ENCODE measurements around the gene DAPP1. TPM values are rescaled to one million over a fixed set of nuclear protein-coding genes. Genes with fewer than 3 reads are reported as not detected.

DAPP1 gene
- total RNA-seq, 1 donor from 2014 or later, result not detected

DNA sequence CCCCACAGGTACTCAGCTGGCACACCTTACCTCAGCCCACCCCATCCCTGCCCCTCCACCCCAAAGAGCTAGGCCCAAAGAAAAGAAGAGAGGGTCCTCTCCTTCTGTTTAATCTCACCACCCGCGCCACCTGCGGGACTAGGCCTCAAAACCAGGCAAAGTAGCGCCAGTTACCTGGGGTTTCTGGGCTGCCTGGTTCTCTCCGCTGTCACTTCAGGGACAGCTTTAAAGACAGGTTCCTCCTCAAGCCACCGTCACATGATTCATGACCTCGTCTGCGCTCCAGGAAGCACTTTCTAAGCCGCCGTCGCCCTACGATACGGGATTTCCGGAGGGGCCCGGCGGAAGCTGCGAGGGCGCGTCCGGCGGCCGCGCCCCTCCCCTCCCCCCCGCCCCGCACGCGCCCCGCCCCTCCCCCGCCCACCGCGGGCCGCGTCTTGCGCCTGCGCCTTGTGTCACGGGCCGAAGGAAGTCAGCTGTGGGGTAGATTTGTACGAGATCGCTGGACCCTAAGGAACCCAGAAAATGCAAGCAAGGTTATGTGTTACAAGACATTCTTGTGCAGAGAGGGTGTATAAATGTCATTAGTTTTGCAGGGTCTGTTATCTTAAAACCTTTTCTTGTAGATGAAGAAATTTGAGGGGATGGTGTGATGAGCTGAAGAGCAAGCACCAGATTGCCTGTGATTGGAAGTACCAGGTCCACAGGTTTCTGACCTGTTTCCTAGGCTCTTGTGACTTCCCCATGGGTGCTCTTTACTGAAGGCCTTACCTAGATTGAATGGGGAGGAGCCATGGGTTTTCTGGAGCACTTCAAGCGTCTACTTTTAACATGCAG is 77.8 kb downstream of the DAPP1 start, which contains the start of gene LAMTOR3:
LAMTOR3 (minus strand) TSS at position 267 of the 837 bp plus-strand sequence. CDS start 464 bp downstream, outside the sequence.
- Histone ChIP-seq H2AFZ (replicated peaks) (peak within 1 kb of the TSS; percentile 64), H3K79me2 (ENCODE audit: low read depth) (peaks cover 30% of the 10 kb centered on the region), H3F3A (ENCODE audit: low read depth) (peaks cover 15% of the 10 kb centered on the region), H3K27ac (peak within 1 kb of the TSS; percentile 5), H3K27me3 (no peaks in the 10 kb centered on the region), H3K36me3 (peaks cover 5% of the 10 kb centered on the region), H3K9me3 (ENCODE audit: low read depth) (no peaks in the 10 kb centered on the region), H3K9ac (peak within 1 kb of the TSS; percentile 88), H3K4me1 (peaks cover 5% of the 10 kb centered on the region), H4K20me1 (ENCODE audit: low read depth) (no peaks in the 10 kb centered on the region), H3K4me2 (peak within 1 kb of the TSS; percentile 98), H3K4me3 (peak within 1 kb of the TSS; percentile 97)
- TF ChIP-seq EZH2 (IDR thresholded peaks at IDR 0.05), result no peak
- TF ChIP-seq, protein P1, sequence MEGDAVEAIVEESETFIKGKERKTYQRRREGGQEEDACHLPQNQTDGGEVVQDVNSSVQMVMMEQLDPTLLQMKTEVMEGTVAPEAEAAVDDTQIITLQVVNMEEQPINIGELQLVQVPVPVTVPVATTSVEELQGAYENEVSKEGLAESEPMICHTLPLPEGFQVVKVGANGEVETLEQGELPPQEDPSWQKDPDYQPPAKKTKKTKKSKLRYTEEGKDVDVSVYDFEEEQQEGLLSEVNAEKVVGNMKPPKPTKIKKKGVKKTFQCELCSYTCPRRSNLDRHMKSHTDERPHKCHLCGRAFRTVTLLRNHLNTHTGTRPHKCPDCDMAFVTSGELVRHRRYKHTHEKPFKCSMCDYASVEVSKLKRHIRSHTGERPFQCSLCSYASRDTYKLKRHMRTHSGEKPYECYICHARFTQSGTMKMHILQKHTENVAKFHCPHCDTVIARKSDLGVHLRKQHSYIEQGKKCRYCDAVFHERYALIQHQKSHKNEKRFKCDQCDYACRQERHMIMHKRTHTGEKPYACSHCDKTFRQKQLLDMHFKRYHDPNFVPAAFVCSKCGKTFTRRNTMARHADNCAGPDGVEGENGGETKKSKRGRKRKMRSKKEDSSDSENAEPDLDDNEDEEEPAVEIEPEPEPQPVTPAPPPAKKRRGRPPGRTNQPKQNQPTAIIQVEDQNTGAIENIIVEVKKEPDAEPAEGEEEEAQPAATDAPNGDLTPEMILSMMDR (IDR thresholded peaks at IDR 0.05), result no peak
- no peak for TF ChIP-seq EZH2phosphoT487 (IDR thresholded peaks at IDR 0.05)
- H3K27me3 Mint-ChIP-seq (ENCODE audit: insufficient read depth, low read depth), result peaks cover 3% of the 10 kb centered on the region
- H3K4me1 Mint-ChIP-seq, result peaks cover 14% of the 10 kb centered on the region
- peak; percentile 92 for DNase-seq (ENCODE audit: low spot score)
- H3K9me3 Mint-ChIP-seq, result no peaks in the 10 kb centered on the region
- peak within 1 kb of the TSS; percentile 98 for H3K4me3 Mint-ChIP-seq
- no peaks in the 10 kb centered on the region for H3K36me3 Mint-ChIP-seq
- peak within 1 kb of the TSS; percentile 95 for H3K27ac Mint-ChIP-seq

DNA sequence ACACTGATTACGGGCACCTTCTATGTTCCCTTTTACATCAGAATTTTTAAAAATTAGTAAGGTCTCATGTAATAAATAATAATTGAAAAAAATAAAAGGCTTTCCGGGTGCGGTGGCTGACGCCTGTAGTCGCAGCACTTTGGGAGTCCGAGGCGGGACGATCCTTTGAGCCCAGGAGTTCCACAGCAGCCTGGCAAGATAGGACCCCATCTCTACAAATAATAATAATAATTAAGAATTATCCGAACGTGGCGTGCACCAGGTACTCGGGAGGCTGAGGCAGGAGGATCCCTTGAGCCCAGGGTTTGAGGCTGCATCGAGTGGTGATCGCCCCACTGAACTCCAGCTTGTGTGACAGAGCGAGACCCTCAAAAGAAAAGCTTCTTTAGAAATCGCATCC is 78.4 kb downstream of the DAPP1 start:
- Mint-ChIP-seq H3K9me3 (no peaks in the 10 kb centered on the region), H3K36me3 (no peaks in the 10 kb centered on the region), H3K27me3 (ENCODE audit: insufficient read depth, low read depth) (peaks cover 3% of the 10 kb centered on the region), H3K4me1 (peaks cover 14% of the 10 kb centered on the region), H3K4me3 (peak overlapping the region; percentile 98), H3K27ac (peak overlapping the region; percentile 78)
- Histone ChIP-seq H3K27ac (peak overlapping the region; percentile 5), H3K9me3 (ENCODE audit: low read depth) (no peaks in the 10 kb centered on the region), H3K4me2 (peak overlapping the region; percentile 98), H3K9ac (peak overlapping the region; percentile 8), H4K20me1 (ENCODE audit: low read depth) (no peaks in the 10 kb centered on the region), H3K4me1 (peaks cover 5% of the 10 kb centered on the region), H3K4me3 (peak overlapping the region; percentile 97), H3K79me2 (ENCODE audit: low read depth) (peaks cover 30% of the 10 kb centered on the region), H3F3A (ENCODE audit: low read depth) (peaks cover 15% of the 10 kb centered on the region), H3K27me3 (no peaks in the 10 kb centered on the region), H3K36me3 (peaks cover 5% of the 10 kb centered on the region), H2AFZ (replicated peaks) (peak overlapping the region; percentile 58)
- TF ChIP-seq, protein P1 (IDR thresholded peaks at IDR 0.05), result no peak
- TF ChIP-seq EZH2 (IDR thresholded peaks at IDR 0.05) (no peak), EZH2phosphoT487 (IDR thresholded peaks at IDR 0.05) (no peak)
- DNase-seq (ENCODE audit: low spot score), result no peak

DNA sequence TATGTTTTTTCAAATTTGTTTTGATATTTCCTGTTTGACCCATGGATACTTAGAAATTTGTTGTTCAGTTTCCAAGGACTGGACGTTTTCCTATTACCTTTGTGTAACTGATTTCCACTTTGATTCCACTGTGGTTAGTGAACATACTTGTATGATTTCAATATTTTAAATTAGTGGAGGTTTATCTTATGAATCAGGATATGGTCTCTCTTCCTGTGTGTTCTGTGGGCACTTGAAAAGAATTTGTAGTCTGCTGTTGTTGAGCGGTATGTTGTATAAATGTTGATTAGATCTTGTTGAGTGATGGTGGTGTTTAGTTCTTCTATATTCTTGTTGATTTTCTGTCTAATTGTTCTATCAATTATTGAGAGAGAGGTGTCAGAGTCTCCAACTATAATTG is 98.8 kb downstream of the DAPP1 start:
- H3K36me3 Mint-ChIP-seq, result peaks cover 27% of the 10 kb centered on the region
- H3K79me2 ChIP-seq (ENCODE audit: low read depth), result no peaks in the 10 kb centered on the region
- no peak overlapping the region for H3K9ac ChIP-seq
- H3K27ac Mint-ChIP-seq, result no peak overlapping the region
- no peak overlapping the region for H3K4me2 ChIP-seq
- no peak overlapping the region for H3K4me3 ChIP-seq
- no peak overlapping the region for H2AFZ ChIP-seq (replicated peaks)
- no peak for DNase-seq (ENCODE audit: low spot score)
- no peaks in the 10 kb centered on the region for H3K27me3 ChIP-seq
- H3K4me3 Mint-ChIP-seq, result no peak overlapping the region
- no peaks in the 10 kb centered on the region for H3K9me3 Mint-ChIP-seq
- no peaks in the 10 kb centered on the region for H4K20me1 ChIP-seq (ENCODE audit: low read depth)
- H3F3A ChIP-seq (ENCODE audit: low read depth), result no peaks in the 10 kb centered on the region
- no peaks in the 10 kb centered on the region for H3K27me3 Mint-ChIP-seq (ENCODE audit: insufficient read depth, low read depth)
- no peaks in the 10 kb centered on the region for H3K4me1 Mint-ChIP-seq
- TF ChIP-seq EZH2 (IDR thresholded peaks at IDR 0.05) (no peak), EZH2phosphoT487 (IDR thresholded peaks at IDR 0.05) (no peak)
- TF ChIP-seq, protein P1 (IDR thresholded peaks at IDR 0.05), result no peak
- no peaks in the 10 kb centered on the region for H3K9me3 ChIP-seq (ENCODE audit: low read depth)
- no peak overlapping the region for H3K27ac ChIP-seq
- peaks cover 20% of the 10 kb centered on the region for H3K36me3 ChIP-seq
- H3K4me1 ChIP-seq, result no peaks in the 10 kb centered on the region

Data from neural progenitor cell (in vitro differentiated cells).